ENCODE data around the gene PYROXD2. TPM values are rescaled to one million over a fixed set of nuclear protein-coding genes. Genes with fewer than 3 reads are reported as not detected.

PYROXD2 gene
- total RNA-seq, 1 donor from 2014 or later = 15.8 TPM

DNA sequence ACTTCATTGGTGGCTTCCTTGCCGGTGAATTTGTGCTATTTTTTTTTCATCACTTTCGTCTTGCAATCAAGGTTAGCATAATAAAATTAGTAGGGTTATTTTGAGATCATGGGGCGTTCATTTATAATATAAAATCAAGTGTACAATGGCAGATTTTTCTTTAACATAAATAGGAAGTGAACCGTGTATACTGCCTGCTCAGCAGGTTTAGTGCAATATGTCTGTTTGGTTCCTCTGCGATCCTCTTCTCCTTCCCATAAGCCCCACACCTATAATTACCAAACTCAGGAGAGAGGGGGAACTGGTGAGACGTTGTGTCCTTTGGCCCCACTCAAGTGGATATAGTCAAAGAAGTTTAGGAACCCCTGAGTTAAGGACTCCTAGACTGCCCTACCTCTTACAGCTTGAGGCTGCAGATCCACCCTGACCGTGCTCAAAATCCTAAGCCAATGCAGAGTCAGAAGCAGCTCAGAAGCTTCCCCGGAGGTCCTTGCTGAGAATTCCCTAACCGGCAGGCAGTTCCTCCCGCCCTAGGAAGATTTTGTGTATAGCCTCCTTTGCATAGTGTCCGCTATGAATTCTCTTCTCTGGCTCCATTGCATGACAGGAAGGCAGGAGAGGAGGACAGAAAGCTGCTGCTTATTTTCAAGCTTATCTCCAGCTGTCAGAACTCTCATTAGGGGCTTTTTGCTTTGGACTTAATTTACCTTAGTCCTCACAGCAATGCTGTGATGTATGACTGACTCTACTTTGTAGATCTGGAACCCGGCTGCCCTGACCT is 41.5 kb downstream of the PYROXD2 start:
- Mint-ChIP-seq H3K27ac (no peak overlapping the region), H3K4me1 (ENCODE audit: low read depth) (peaks cover 1% of the 10 kb centered on the region), H3K27me3 (peaks cover 6% of the 10 kb centered on the region), H3K4me3 (ENCODE audit: low read depth) (no peak overlapping the region), H3K9me3 (ENCODE audit: low read depth) (no peaks in the 10 kb centered on the region), H3K36me3 (ENCODE audit: insufficient read depth) (no peaks in the 10 kb centered on the region)
- no peak for DNase-seq (ENCODE audit: low spot score, unreplicated experiment)
- no peak for TF ChIP-seq CTCF (IDR thresholded peaks at IDR 0.05; ENCODE audit: unreplicated experiment)

DNA sequence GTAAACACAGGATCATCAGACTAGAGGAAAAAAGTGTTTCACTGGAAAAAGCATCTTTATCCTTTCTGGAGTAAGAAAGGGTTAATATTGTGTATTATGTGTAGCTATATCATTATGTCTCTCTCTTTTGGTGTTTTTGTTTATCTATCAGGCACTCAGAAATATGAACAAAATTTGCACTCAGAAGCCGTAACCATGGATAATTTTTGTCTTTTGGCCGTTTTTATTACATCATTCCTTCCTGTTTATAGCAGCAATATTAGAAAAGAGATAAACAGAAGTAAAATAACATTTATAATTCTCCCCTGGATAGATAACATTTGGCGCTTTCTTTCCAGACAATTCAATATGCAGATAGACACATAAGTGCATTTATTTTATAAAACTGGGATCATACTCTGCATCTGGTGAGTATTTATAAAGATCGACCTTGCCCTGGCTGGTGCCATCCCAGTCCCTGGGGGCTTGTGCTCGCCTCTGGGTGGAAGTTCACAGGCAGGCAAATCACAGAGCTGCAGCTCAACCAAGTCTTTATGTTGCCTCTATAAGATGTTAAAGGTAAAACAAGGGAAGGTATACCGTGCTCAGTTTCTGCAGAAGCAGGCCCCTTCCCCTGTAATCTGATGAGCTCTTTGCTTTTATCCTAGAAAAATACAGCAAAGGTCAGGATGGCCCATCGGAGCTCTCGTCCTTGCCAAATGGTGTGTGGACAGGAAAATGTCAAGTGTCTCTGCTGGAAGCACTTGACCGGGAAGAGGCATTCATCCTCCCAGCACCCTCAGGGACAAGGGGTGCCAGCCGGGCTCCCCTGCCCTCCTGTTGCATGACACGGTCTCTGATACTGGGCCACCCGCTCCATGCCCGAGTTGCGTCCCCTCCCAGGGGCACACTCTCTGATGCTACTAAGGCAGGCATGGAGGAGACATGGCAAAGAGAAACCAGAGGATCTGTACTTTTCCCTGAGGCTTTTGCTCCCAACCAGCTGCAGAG is 43.9 kb downstream of the PYROXD2 start:
- TF ChIP-seq CTCF (IDR thresholded peaks at IDR 0.05; ENCODE audit: unreplicated experiment) = no peak
- Mint-ChIP-seq H3K4me3 (ENCODE audit: low read depth) (no peak overlapping the region), H3K27ac (no peak overlapping the region), H3K4me1 (ENCODE audit: low read depth) (peaks cover 1% of the 10 kb centered on the region), H3K36me3 (ENCODE audit: insufficient read depth) (no peaks in the 10 kb centered on the region), H3K27me3 (peaks cover 23% of the 10 kb centered on the region), H3K9me3 (ENCODE audit: low read depth) (no peaks in the 10 kb centered on the region)
- no peak for DNase-seq (ENCODE audit: low spot score, unreplicated experiment)

GRCh38 chr10:98369801-98370200 is 45.2 kb downstream of the PYROXD2 start:
- peaks cover 2% of the 10 kb centered on the region for H3K4me1 Mint-ChIP-seq (ENCODE audit: low read depth)
- H3K27ac Mint-ChIP-seq = no peak overlapping the region
- H3K9me3 Mint-ChIP-seq (ENCODE audit: low read depth) = no peaks in the 10 kb centered on the region
- no peak for TF ChIP-seq CTCF (IDR thresholded peaks at IDR 0.05; ENCODE audit: unreplicated experiment)
- DNase-seq (ENCODE audit: low spot score, unreplicated experiment) = no peak
- peaks cover 18% of the 10 kb centered on the region for H3K27me3 Mint-ChIP-seq
- H3K36me3 Mint-ChIP-seq (ENCODE audit: insufficient read depth) = no peaks in the 10 kb centered on the region
- H3K4me3 Mint-ChIP-seq (ENCODE audit: low read depth) = no peak overlapping the region

DNA sequence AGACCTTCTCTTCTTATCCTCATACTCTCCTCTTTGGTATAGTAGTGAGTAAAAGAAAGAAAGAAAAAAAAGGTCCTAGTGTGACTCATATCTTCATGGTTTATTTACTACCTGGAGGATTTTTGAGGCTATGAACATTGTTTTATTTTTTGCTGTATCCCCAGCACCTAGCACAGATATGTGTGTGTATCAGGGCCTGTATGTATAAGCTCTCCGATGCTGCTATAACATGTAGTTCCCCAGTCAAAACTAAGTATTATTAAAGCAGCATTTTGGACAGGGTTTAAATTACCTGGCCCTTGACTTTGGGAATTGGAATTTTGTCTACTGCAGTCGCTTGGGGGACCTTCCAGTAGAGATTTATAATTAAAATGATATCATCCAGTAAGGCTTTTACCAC is 46.3 kb downstream of the PYROXD2 start:
- Mint-ChIP-seq H3K27me3 (peaks cover 18% of the 10 kb centered on the region), H3K36me3 (ENCODE audit: insufficient read depth) (no peaks in the 10 kb centered on the region), H3K9me3 (ENCODE audit: low read depth) (no peaks in the 10 kb centered on the region), H3K4me1 (ENCODE audit: low read depth) (peaks cover 3% of the 10 kb centered on the region), H3K4me3 (ENCODE audit: low read depth) (no peak overlapping the region), H3K27ac (no peak overlapping the region)
- no peak for DNase-seq (ENCODE audit: low spot score, unreplicated experiment)
- TF ChIP-seq CTCF (IDR thresholded peaks at IDR 0.05; ENCODE audit: unreplicated experiment) = no peak

Data from progenitor cell of endocrine pancreas (in vitro differentiated cells).